ENCODE measurements around the gene BMPR1A. TPM values are rescaled to one million over a fixed set of nuclear protein-coding genes. Genes with fewer than 3 reads are reported as not detected.
A peak's percentile ranks its signal among the peaks of the same experiment; 100 is the strongest.

The BMPR1A gene
- total RNA-seq, 4 donors from 2014 or later = 17.7 to 35.5 (median 26.8) TPM

- TF ChIP-seq, protein P1, sequence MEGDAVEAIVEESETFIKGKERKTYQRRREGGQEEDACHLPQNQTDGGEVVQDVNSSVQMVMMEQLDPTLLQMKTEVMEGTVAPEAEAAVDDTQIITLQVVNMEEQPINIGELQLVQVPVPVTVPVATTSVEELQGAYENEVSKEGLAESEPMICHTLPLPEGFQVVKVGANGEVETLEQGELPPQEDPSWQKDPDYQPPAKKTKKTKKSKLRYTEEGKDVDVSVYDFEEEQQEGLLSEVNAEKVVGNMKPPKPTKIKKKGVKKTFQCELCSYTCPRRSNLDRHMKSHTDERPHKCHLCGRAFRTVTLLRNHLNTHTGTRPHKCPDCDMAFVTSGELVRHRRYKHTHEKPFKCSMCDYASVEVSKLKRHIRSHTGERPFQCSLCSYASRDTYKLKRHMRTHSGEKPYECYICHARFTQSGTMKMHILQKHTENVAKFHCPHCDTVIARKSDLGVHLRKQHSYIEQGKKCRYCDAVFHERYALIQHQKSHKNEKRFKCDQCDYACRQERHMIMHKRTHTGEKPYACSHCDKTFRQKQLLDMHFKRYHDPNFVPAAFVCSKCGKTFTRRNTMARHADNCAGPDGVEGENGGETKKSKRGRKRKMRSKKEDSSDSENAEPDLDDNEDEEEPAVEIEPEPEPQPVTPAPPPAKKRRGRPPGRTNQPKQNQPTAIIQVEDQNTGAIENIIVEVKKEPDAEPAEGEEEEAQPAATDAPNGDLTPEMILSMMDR (IDR thresholded peaks at IDR 0.05) = no peak
- TF ChIP-seq POLR2A (IDR thresholded peaks at IDR 0.05) = no peak
- intact Hi-C loops (cut with DNase I; ENCODE audit: low total_unique reads) = no loop called here
- WGBS, 2 donors = 59 to 61% methylated on average over 16 of the region's 16 CpGs
- DNase-seq (ENCODE audit: low spot score in 2 of 2) = no peak
- no peak overlapping the region for H3K4me3 ChIP-seq (ENCODE audit: low read depth, poor library complexity, severe bottlenecking)
Measured at GRCh38 chr10:86955501-86956194, 199.2 kb downstream of the BMPR1A start.

DNA sequence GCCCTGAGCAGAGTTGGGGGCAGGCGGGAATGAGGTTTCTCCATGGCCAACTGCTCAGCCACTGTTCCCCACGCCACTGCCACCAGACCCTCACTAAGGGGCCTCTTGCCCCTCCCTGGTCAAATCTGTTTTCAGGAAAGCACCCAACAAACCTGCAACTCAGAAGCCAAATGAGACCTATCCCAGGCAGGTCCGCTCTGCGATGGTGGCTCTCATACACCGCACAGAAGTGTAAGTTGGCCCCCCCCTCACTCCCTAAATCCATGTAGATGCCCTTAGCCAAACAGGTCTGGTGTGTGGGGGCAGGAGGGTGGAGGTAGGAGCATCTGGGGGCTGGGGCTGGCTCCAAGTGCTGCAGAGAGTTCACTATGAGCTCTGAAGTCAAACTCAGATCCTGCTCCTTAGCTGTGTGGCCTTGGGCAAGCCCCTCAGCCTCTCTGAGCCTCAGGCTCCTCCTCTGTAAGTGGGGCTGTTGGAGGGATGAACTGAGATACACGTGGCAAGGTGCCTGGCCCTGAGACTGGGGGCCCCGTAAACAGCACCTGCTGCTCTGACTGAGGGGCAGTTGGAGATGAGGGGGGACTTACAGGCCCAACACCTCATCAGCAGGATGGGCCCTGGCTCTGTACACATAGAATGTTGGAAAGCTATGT is 199.9 kb downstream of the BMPR1A start:
- intact Hi-C loops (cut with DNase I; ENCODE audit: low total_unique reads) = no loop called here
- no peak overlapping the region for H3K4me3 ChIP-seq (ENCODE audit: low read depth, poor library complexity, severe bottlenecking)
- no peak for DNase-seq (ENCODE audit: low spot score in 2 of 2)
- TF ChIP-seq, protein P1 (IDR thresholded peaks at IDR 0.05) = no peak
- no peak for TF ChIP-seq POLR2A (IDR thresholded peaks at IDR 0.05)
- WGBS, 2 donors = 77 to 81% methylated on average over 7 of the region's 7 CpGs

GRCh38 chr10:86956848-86957448 is 200.5 kb downstream of the BMPR1A start:
- DNase-seq (ENCODE audit: low spot score in 2 of 2) = no peak
- WGBS, 2 donors = 74 to 88% methylated on average over 6 to 7 of the region's 7 CpGs
- TF ChIP-seq POLR2A (IDR thresholded peaks at IDR 0.05) = no peak
- TF ChIP-seq, protein P1 (IDR thresholded peaks at IDR 0.05) = no peak
- H3K4me3 ChIP-seq (ENCODE audit: low read depth, poor library complexity, severe bottlenecking) = no peak overlapping the region
- intact Hi-C loops (cut with DNase I; ENCODE audit: low total_unique reads) = no loop called here

DNA sequence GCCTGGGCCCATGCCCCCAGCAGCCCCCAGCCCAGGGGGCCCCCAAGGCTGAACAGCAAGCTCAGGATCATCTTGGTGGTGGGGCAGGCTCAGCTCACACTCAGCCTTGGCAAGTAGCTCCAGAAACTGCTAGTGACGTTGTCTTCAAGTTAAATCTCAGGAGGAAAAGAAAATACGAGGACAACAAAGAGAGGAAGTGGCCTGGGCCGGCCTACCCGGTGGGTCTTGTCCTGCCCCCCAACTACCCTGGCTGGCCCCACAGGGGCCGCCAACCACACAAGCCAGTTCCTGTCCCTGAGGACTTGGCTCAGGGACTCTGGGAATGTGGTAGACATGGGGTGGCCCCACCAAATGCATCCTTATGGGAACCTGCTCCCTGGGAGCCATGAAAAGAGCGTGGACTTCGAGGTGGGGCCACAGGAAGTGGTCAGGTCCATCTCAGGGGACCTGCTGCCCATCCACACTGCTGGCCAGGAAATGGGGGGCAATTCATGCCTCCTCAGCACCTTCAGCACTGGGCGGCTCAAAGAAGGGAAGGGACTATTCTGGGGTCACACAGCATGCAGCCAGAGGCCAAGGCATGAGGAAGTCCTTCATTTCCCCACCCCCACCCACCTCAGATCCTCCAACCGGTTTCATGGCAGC is 201.2 kb downstream of the BMPR1A start, which contains the start of gene MMRN2:
MMRN2 (minus strand) TSS at position 145 of the 645 bp plus-strand sequence; CDS start at position 71, 74 bp downstream.
- no peak within 1 kb of the TSS for H3K4me3 ChIP-seq (ENCODE audit: low read depth, poor library complexity, severe bottlenecking)
- intact Hi-C loops (cut with DNase I; ENCODE audit: low total_unique reads) = no loop called here
- TF ChIP-seq, protein P1 (IDR thresholded peaks at IDR 0.05) = no peak
- no peak for TF ChIP-seq POLR2A (IDR thresholded peaks at IDR 0.05)
- DNase-seq (ENCODE audit: low spot score in 2 of 2) = no peak
- 56 to 73% methylated on average over 8 to 9 of the region's 9 CpGs for WGBS, 2 donors

DNA sequence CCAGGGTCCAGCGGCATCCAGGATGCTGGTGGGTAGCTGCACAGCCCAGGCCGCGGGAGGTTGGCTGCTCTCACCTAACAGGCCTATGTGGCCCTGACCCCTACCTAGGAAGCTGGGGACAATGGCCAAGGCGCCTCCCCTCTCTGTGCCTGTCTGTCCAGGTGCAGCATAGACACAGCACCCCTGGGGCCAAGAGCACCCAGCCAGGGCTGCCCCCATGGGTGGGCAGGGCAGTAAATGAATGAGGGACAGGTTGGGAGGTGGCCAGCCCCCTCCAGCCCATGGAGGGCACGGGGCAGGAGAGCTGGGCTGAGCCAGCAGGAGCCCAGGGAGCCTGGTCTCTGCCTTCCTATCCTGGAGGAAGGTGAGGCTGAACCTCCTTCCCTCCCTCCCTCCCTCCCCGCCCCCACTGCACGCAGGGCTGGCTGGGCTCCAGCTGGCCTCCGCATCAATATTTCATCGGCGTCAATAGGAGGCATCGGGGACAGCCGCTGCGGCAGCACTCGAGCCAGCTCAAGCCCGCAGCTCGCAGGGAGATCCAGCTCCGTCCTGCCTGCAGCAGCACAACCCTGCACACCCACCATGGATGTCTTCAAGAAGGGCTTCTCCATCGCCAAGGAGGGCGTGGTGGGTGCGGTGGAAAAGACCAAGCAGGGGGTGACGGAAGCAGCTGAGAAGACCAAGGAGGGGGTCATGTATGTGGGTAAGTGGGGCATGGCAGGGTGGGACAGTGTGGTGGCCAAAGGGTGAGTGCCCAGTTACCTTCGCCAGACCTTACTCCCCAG is 201.9 kb downstream of the BMPR1A start, which contains the start of gene SNCG:
SNCG (plus strand) TSS at position 484 of the 785 bp plus-strand sequence; CDS start at position 583, 99 bp downstream.
- peak in 1 of 2 donors; percentile 30 for DNase-seq (ENCODE audit: low spot score in 2 of 2)

More for the DNA sequence above, 201.9 kb downstream of the BMPR1A start, which contains the start of gene SNCG:
- H3K4me3 ChIP-seq (ENCODE audit: low read depth, poor library complexity, severe bottlenecking) = no peak within 1 kb of the TSS
- intact Hi-C loops (cut with DNase I; ENCODE audit: low total_unique reads) = no loop called here
- TF ChIP-seq, protein P1 (IDR thresholded peaks at IDR 0.05) = no peak
- TF ChIP-seq POLR2A (IDR thresholded peaks at IDR 0.05) = no peak
- WGBS, 2 donors = 20 to 48% methylated on average over 15 to 17 of the region's 22 CpGs

Measured in lower leg skin (tissue), 4 donors.